ENCODE results near the gene RB1.
"Not testable (repeated sequence)": the region's sequence is repeated elsewhere in the genome, so short reads cannot be mapped to it uniquely, and the experiment has no call there.

The RB1 gene

GRCh38 chr13:48346583-48346982 is 43.0 kb downstream of the RB1 start:
- no peak overlapping the region for H3K4me3 ChIP-seq (ENCODE audit: low read depth, low read length)
- TF ChIP-seq, protein P1, sequence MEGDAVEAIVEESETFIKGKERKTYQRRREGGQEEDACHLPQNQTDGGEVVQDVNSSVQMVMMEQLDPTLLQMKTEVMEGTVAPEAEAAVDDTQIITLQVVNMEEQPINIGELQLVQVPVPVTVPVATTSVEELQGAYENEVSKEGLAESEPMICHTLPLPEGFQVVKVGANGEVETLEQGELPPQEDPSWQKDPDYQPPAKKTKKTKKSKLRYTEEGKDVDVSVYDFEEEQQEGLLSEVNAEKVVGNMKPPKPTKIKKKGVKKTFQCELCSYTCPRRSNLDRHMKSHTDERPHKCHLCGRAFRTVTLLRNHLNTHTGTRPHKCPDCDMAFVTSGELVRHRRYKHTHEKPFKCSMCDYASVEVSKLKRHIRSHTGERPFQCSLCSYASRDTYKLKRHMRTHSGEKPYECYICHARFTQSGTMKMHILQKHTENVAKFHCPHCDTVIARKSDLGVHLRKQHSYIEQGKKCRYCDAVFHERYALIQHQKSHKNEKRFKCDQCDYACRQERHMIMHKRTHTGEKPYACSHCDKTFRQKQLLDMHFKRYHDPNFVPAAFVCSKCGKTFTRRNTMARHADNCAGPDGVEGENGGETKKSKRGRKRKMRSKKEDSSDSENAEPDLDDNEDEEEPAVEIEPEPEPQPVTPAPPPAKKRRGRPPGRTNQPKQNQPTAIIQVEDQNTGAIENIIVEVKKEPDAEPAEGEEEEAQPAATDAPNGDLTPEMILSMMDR (IDR thresholded peaks at IDR 0.05; ENCODE audit: borderline replicate concordance, insufficient read depth, low read depth, low read length), result no peak

DNA sequence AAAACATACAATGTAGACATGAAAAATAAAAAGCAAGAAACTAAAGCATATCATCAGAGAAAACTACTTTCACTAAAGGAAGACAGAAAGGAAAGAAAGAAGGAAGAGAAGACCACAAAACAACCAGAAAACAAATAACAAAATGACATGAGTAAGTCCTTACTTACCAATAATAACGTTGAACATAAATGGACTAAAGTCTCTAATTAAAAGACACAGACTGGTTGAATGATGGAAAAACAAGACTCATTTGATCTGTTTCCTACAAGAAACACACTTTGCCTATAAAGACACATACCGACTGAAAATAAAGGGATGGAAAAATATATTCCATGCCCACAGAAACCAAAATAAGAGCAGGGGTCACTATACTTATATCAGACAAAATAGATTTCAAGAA is 46.0 kb downstream of the RB1 start:
- TF ChIP-seq, protein P1 (IDR thresholded peaks at IDR 0.05; ENCODE audit: borderline replicate concordance, insufficient read depth, low read depth, low read length), result no peak
- no peak overlapping the region for H3K4me3 ChIP-seq (ENCODE audit: low read depth, low read length)

DNA sequence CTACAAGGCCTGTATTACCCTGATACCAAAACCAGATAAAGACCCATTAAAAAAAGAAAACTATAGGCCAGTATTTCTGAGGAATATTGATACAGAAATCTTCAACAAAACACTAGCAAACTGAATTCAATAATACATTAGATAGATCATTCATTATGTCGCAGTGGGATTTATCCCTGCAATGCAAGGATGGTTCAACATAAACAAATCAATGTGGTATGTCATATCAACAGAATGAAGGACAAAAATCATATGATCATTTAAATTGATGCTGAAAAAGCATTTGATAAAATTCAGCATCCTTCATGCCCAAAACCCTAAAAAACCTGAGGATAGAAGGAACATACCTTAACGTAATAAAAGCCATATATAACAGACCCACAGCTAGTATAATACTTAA is 50.0 kb downstream of the RB1 start:
- TF ChIP-seq, protein P1 (IDR thresholded peaks at IDR 0.05; ENCODE audit: borderline replicate concordance, insufficient read depth, low read depth, low read length), result no peak
- no peak overlapping the region for H3K4me3 ChIP-seq (ENCODE audit: low read depth, low read length)

DNA sequence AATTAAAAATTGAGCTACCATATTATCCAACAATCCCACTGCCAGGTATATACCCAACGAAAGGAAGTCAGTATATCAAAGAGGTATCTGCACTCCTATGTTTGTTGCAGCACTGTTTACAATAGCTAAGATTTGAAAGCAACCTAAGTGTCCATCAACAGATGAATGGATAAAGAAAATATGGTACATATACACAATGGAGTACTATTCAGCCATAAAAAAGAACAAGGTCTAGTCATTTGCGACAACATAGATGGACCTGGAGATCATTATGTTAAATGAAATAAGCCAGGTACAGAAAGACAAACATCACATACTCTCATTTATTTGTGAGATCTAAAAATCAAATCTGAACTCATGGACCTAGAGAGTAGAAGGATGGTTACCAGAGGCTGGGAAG is 52.0 kb downstream of the RB1 start:
- not testable (repeated sequence) for H3K4me3 ChIP-seq (ENCODE audit: low read depth, low read length)

DNA sequence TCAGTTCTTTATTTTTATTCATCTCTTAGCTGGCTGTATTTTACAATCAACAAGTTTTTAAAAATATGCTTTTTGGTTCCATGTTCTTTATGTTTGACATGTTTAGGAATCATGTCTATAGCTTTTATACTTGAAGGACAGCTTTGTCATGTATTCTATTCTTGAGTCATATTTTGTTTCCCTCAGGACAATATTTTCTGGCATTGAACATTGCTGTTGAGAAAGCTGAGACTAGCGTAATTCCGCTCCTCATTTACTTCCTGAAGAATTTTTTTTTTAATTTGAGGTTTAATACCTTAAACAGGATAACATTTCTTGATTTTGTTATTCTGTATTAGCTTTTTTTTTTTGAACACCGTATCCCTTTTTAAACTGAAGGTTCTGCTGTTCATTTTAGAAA is 53.2 kb downstream of the RB1 start:
- TF ChIP-seq, protein P1 (IDR thresholded peaks at IDR 0.05; ENCODE audit: borderline replicate concordance, insufficient read depth, low read depth, low read length), result no peak
- no peak overlapping the region for H3K4me3 ChIP-seq (ENCODE audit: low read depth, low read length)

GRCh38 chr13:48369988-48370387 is 66.4 kb downstream of the RB1 start:
- TF ChIP-seq, protein P1 (IDR thresholded peaks at IDR 0.05; ENCODE audit: borderline replicate concordance, insufficient read depth, low read depth, low read length), result no peak

DNA sequence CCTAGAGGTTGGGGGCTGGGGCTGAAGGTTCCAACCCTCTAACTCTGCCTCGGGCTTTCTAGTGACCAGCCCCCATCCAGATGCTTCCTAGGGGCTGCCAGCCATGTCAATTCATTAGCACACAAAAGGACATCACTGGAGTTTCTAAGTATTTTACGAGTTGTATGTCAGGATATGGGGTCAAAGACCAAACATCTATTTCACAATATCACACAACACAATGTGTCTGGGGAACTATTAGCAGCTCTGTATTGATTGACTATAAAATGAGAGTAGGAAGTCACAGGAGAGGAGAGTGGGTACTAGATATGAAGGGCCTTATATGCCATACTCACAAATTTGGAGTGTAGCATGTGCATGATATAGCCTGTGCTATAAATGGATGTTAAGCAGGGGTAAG is 67.3 kb downstream of the RB1 start:
- TF ChIP-seq, protein P1 (IDR thresholded peaks at IDR 0.05; ENCODE audit: borderline replicate concordance, insufficient read depth, low read depth, low read length), result no peak
- no peak overlapping the region for H3K4me3 ChIP-seq (ENCODE audit: low read depth, low read length)

More at GRCh38 chr13:48369988-48370387, 66.4 kb downstream of the RB1 start:
- no peak overlapping the region for H3K4me3 ChIP-seq (ENCODE audit: low read depth, low read length)

DNA sequence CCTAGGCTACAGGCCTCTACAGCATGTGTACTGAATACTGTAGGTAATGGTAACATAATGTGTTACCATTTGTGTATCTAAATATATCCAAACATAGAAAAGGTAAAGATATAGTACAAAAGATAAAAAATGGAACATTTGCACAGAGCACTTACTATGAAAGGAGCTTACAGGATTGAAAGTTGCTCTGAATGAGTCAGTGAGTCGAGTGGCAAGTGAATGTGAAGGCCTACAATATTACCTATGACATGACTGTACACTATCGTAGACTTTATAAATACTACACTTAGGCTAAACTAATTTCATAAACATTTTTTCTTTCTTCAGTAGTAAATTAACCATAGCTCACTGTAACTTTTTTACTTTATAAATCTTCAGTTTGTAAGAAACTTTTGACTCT is 74.3 kb downstream of the RB1 start:
- TF ChIP-seq, protein P1 (IDR thresholded peaks at IDR 0.05; ENCODE audit: borderline replicate concordance, insufficient read depth, low read depth, low read length), result no peak
- H3K4me3 ChIP-seq (ENCODE audit: low read depth, low read length), result no peak overlapping the region
